Thyroid gland (tissue), 4 donors: ENCODE results near the gene PASK.

Source experiments
- POLR2A ChIP-seq, 2 donors: fragments of 450-650 bp; IDR thresholded peaks; one replicate each; pipeline ENCODE4 v1.6.1; 2017; ENCODE audit warnings: antibody characterized with exemption in 2 of 2, mild to moderate bottlenecking in 2 of 2, moderate library complexity in 1 of 2
- TF ChIP-seq, protein P1 (sequence below), 6 experiments: fragments of 200-600 bp in 3 of 6; fragments of 450-650 bp in 3 of 6; sonication (generic) in 3 of 6; IDR thresholded peaks; one replicate each; pipeline ENCODE4 v1.5.1; 2016 to 2019; ENCODE audit warnings: antibody characterized with exemption in 6 of 6, mild to moderate bottlenecking in 2 of 6, inconsistent platforms in 1 of 6, moderate library complexity in 1 of 6

DNA sequence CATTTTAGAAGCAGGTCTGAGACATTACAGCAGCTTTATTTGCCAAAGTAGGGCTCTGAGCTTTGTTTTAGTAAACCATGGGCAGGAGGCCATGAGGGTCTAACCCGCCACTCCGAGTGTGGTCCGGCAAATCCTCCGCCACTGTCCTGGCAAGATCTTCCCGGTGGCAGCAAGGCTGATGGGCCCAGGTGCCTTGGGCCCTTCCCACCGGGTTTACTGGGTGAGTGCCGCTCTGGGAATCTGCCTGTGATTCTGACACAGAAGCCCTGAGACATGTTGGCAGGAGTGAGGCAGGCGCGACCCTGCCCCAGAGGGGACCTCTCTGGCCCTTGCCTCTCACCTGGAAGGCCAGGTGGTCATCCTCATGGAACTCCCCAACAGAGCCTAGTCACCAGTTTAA is 77.1 kb downstream of the PASK start:
- TF ChIP-seq, protein P1, sequence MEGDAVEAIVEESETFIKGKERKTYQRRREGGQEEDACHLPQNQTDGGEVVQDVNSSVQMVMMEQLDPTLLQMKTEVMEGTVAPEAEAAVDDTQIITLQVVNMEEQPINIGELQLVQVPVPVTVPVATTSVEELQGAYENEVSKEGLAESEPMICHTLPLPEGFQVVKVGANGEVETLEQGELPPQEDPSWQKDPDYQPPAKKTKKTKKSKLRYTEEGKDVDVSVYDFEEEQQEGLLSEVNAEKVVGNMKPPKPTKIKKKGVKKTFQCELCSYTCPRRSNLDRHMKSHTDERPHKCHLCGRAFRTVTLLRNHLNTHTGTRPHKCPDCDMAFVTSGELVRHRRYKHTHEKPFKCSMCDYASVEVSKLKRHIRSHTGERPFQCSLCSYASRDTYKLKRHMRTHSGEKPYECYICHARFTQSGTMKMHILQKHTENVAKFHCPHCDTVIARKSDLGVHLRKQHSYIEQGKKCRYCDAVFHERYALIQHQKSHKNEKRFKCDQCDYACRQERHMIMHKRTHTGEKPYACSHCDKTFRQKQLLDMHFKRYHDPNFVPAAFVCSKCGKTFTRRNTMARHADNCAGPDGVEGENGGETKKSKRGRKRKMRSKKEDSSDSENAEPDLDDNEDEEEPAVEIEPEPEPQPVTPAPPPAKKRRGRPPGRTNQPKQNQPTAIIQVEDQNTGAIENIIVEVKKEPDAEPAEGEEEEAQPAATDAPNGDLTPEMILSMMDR (IDR thresholded peaks at IDR 0.05) = no peak
- TF ChIP-seq POLR2A (IDR thresholded peaks at IDR 0.05) = no peak
